ENCODE measurements around the gene PLB1.

Gene PLB1

GRCh38 chr2:28488083-28488830 is 7.6 kb upstream of the PLB1 start:
- TF ChIP-seq CTCF (IDR thresholded peaks at IDR 0.05; ENCODE audit: low read depth, low read length) (no peak), MAX (IDR thresholded peaks at IDR 0.05; ENCODE audit: low read depth, low read length) (no peak), MYC (IDR thresholded peaks at IDR 0.05; ENCODE audit: low read depth, low read length) (no peak), POLR2A (IDR thresholded peaks at IDR 0.05; ENCODE audit: extremely low read depth, insufficient read length) (no peak)
- DNase-seq (ENCODE audit: low read depth), result no peak
- H3K4me3 ChIP-seq (ENCODE audit: low read depth, low read length), result no peak overlapping the region

GRCh38 chr2:28488858-28489575 is 6.8 kb upstream of the PLB1 start:
- H3K4me3 ChIP-seq (ENCODE audit: low read depth, low read length), result no peak overlapping the region
- TF ChIP-seq MYC (IDR thresholded peaks at IDR 0.05; ENCODE audit: low read depth, low read length) (no peak), CTCF (IDR thresholded peaks at IDR 0.05; ENCODE audit: low read depth, low read length) (no peak), POLR2A (IDR thresholded peaks at IDR 0.05; ENCODE audit: extremely low read depth, insufficient read length) (no peak), MAX (IDR thresholded peaks at IDR 0.05; ENCODE audit: low read depth, low read length) (no peak)
- no peak for DNase-seq (ENCODE audit: low read depth)

- DNase-seq (ENCODE audit: low read depth), result no peak
- H3K4me3 ChIP-seq (ENCODE audit: low read depth, low read length), result no peak overlapping the region
- TF ChIP-seq POLR2A (IDR thresholded peaks at IDR 0.05; ENCODE audit: extremely low read depth, insufficient read length) (no peak), CTCF (IDR thresholded peaks at IDR 0.05; ENCODE audit: low read depth, low read length) (no peak), MAX (IDR thresholded peaks at IDR 0.05; ENCODE audit: low read depth, low read length) (no peak), MYC (IDR thresholded peaks at IDR 0.05; ENCODE audit: low read depth, low read length) (no peak)
These were observed 5.3 kb upstream of the PLB1 start for GRCh38 chr2:28490558-28490957.

GRCh38 chr2:28492282-28492681 is 3.6 kb upstream of the PLB1 start:
- no peak for DNase-seq (ENCODE audit: low read depth)
- no peak overlapping the region for H3K4me3 ChIP-seq (ENCODE audit: low read depth, low read length)
- no peak for TF ChIP-seq MYC (IDR thresholded peaks at IDR 0.05; ENCODE audit: low read depth, low read length)
- TF ChIP-seq MAX (IDR thresholded peaks at IDR 0.05; ENCODE audit: low read depth, low read length), result no peak
- TF ChIP-seq CTCF (IDR thresholded peaks at IDR 0.05; ENCODE audit: low read depth, low read length), result no peak
- no peak for TF ChIP-seq POLR2A (IDR thresholded peaks at IDR 0.05; ENCODE audit: extremely low read depth, insufficient read length)

GRCh38 chr2:28493636-28494035 is 2.2 kb upstream of the PLB1 start:
- H3K4me3 ChIP-seq (ENCODE audit: low read depth, low read length), result no peak overlapping the region
- TF ChIP-seq MAX (IDR thresholded peaks at IDR 0.05; ENCODE audit: low read depth, low read length), result no peak
- TF ChIP-seq POLR2A (IDR thresholded peaks at IDR 0.05; ENCODE audit: extremely low read depth, insufficient read length), result no peak
- TF ChIP-seq MYC (IDR thresholded peaks at IDR 0.05; ENCODE audit: low read depth, low read length), result no peak
- no peak for TF ChIP-seq CTCF (IDR thresholded peaks at IDR 0.05; ENCODE audit: low read depth, low read length)
- no peak for DNase-seq (ENCODE audit: low read depth)
